Measurements from ENCODE around the gene LMAN1L.

Gene LMAN1L

GRCh38 chr15:74794248-74794969, 18.2 kb upstream of the LMAN1L start:
- DNase-seq: no peak

GRCh38 chr15:74794970-74795349, 17.7 kb upstream of the LMAN1L start:
- no peak for DNase-seq

GRCh38 chr15:74795966-74796625, 16.5 kb upstream of the LMAN1L start:
- no peak for DNase-seq

GRCh38 chr15:74798388-74799254, 14.0 kb upstream of the LMAN1L start:
- no peak for DNase-seq

DNA sequence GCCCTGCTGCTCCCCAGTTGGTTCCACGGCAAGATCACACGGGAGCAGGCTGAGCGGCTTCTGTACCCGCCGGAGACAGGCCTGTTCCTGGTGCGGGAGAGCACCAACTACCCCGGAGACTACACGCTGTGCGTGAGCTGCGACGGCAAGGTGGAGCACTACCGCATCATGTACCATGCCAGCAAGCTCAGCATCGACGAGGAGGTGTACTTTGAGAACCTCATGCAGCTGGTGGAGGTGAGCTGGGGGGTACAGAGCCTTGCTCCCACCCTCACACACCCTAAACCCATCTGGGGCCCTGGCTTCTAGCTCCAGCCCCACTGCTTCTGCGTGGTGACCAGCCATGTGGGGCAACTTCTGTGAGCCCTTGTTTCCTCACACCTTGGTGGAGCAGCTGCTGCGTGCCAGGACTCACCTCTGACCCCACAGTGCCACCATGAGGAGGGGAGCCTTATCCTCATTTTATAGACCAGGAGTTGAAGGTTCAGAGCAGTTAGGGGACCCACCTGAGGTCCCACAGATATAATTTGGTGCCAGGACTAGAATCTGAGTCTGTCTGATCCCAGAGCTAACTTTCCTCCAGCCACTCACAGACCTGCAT, 13.3 kb upstream of the LMAN1L start:
- no peak for DNase-seq

GRCh38 chr15:74799856-74800558, 12.6 kb upstream of the LMAN1L start:
- peak; percentile 87 for DNase-seq

GRCh38 chr15:74800559-74801094, 12.0 kb upstream of the LMAN1L start:
- DNase-seq: no peak

- DNase-seq: no peak
Measured at GRCh38 chr15:74801311-74801997, 11.2 kb upstream of the LMAN1L start.

GRCh38 chr15:74802290-74802689, 10.3 kb upstream of the LMAN1L start:
- DNase-seq: no peak

DNA sequence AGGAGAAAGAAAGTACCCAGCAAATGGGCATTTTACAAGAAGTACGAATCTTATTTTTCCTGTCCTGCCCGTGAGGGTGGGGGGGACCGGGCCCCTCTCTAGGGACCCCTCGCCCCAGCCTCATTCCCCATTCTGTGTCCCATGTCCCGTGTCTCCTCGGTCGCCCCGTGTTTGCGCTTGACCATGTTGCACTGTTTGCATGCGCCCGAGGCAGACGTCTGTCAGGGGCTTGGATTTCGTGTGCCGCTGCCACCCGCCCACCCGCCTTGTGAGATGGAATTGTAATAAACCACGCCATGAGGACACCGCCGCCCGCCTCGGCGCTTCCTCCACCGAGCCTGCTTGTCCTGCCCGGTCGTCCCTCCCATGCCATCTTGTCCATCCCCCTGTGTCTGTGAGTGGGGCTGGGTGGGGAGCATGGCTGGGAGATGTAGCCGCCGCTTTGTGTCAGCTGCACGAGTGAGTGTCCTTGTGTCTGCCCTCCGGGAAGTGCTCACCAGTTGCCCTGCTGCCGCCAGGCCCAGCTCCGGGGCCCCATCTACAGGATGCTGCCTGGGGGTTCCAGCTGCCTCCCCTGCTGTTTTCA, 9.7 kb upstream of the LMAN1L start:
- DNase-seq: no peak

- DNase-seq: no peak
Measured at GRCh38 chr15:74804935-74805334, 7.7 kb upstream of the LMAN1L start.

- no peak for DNase-seq
Measured at GRCh38 chr15:74807282-74807681, 5.4 kb upstream of the LMAN1L start.

DNA sequence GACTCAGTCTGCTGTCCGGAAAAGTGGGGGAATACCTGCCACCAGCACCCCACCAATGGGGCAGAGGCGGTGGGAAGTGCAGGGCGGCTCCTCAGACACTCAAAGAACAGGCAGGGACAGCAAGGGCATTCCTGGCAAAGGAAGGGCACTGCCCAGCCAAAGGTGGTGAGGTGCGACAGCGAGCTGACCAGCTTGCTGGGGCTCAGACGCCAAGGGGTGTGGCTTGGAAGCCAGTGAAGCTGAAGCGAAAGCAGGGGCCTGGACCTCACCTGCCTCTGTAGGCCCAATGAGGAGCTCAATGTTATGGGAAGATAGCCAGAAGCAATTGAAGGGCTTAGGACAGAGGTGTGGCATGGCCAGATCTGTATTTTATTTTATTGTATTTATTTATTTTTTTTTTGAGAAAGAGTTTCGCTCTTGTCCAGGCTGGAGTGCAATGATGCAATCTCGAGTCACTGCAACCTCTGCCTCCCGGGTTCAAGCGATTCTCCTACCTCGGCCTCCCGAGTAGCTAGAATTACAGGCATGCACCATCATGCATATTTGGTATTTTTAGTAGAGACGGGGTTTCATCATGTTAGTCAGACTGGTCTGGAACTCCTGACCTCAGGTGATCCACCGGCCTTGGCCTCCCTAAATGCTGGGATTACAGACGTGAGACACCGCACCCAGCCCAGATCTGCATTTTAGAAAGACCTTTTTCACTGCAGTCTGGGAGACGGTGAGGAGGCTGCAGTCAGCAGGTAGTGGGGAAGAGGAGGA, 4.4 kb upstream of the LMAN1L start:
- DNase-seq: no peak

DNA sequence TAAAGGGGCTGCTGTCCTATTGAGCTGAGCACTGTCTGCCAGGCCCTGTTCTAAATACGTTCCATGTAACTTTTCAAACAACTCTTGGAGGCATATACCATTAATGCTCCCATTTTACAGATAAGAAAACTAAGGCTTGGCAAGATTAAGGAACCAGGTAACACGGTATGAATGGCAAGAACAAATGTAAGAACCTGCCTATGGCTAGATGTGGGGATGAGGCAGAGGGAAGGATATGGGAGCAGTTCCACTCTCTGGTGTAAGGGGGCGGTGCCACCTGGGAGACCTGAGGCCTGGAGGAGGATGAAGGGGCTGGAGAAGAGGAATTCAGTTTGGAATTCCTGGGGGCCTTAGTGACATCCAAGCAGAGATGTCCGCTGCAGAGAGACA, 3.8 kb upstream of the LMAN1L start:
- no peak for DNase-seq

- DNase-seq: no peak
Measured at GRCh38 chr15:74809242-74809641, 3.4 kb upstream of the LMAN1L start.

DNA sequence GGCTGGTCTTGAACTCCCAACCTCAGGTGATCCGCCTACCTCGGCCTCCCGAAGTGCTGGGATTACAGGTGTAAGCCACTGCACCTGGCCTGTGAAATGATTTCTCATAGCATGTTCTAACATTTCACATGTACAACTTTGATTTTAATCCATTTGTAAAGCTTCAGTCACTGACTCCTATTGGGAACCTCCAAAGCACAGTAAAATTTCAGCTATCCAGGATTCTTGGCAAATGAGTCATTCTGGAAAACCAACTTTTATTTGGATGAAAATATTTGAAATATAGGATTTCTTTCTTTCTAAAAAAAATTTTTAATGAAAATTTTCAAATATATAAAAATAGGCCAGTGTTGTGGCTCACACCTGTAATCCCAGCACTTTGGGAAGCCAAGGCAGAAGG, 2.7 kb upstream of the LMAN1L start:
- DNase-seq: no peak

- DNase-seq: no peak
Measured at GRCh38 chr15:74815121-74815934, 2.7 kb downstream of the LMAN1L start.

DNA sequence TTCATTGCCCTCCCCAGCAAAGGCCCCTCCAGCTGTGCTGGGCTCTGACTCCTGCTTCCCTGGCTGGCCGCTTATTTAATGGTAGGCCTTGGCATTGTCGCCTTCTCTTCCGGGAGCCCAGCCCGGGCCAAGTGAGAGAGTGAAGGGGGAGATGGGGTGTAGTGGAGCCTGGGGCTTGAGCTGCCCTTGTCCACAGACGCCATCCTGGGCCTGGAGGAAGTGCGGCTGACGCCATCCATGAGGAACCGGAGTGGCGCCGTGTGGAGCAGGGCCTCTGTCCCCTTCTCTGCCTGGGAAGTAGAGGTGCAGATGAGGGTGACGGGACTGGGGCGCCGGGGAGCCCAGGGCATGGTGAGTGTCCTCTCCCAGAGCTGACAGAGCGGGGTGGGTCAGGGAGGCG, 3.3 kb downstream of the LMAN1L start:
- no peak for DNase-seq

DNA sequence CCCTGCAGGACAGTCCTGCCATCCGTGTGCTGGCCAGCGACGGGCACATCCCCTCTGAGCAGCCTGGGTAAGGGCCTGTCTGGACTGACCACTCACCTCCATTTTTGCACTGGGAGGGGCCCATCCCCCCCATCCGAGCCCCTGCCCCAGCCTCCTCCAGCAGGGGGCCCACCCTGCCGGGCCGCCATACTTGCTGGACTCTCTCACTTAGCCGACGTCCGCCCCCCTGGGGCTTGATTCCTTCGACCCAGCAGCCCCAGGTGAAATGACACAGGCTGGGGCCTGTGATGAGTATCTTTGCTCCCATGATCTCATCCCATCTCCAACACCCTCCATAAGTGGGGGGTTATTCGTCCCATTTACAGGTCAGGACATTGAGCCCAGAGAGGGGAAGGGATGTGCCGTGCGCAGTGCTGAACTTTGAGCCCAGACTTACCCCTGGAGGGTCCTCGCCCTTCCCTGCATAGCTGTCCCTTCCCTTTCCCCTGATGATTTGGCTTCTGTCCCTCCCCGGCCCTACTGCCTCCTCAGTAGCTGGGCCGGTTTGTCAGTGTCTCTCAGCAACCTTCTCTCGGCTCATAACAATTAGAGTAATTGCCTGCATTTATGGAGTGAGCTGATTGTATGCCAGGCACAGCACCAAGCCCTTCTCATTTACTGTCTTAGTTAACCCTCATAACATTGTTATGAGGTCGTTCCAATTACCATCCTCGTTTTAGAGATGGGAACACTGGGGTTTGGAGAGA, 4.2 kb downstream of the LMAN1L start:
- DNase-seq: no peak
